A204.1 (cell line): Measurements from ENCODE around the gene VPS39.

Source experiments
- FAIRE-seq: peaks from 2 replicates; lab custom pipeline; 2012; peaks lifted over from hg19 to GRCh38; lab: Jason Lieb, UNC

The VPS39 gene

GRCh38 chr15:42158941-42159340 lies 49.2 kb downstream of the VPS39 start:
- FAIRE-seq: no peak

GRCh38 chr15:42157981-42158765 lies 49.9 kb downstream of the VPS39 start:
- no peak for FAIRE-seq

GRCh38 chr15:42157381-42157780 lies 50.7 kb downstream of the VPS39 start:
- no peak for FAIRE-seq

GRCh38 chr15:42156243-42156922 lies 51.7 kb downstream of the VPS39 start, which contains the start of gene PLA2G4F:
PLA2G4F (minus strand) TSS chr15:42156636; CDS start chr15:42156549, 87 bp downstream.
- FAIRE-seq: no peak

- FAIRE-seq: no peak
Observed at GRCh38 chr15:42155546-42156242, 52.4 kb downstream of the VPS39 start.

- FAIRE-seq: no peak
Observed at GRCh38 chr15:42154956-42155355, 53.1 kb downstream of the VPS39 start.

GRCh38 chr15:42154212-42154941 lies 53.7 kb downstream of the VPS39 start:
- no peak for FAIRE-seq

GRCh38 chr15:42153874-42154211 lies 54.3 kb downstream of the VPS39 start:
- no peak for FAIRE-seq

- no peak for FAIRE-seq
Observed at GRCh38 chr15:42152921-42153698, 55.0 kb downstream of the VPS39 start.

GRCh38 chr15:42152196-42152920 lies 55.7 kb downstream of the VPS39 start:
- FAIRE-seq: no peak

GRCh38 chr15:42151736-42152135 lies 56.4 kb downstream of the VPS39 start:
- no peak for FAIRE-seq

GRCh38 chr15:42151141-42151561 lies 57.0 kb downstream of the VPS39 start:
- FAIRE-seq: no peak

GRCh38 chr15:42150219-42150970 lies 57.7 kb downstream of the VPS39 start:
- FAIRE-seq: no peak

- FAIRE-seq: no peak
Observed at GRCh38 chr15:42149493-42150218, 58.4 kb downstream of the VPS39 start.

GRCh38 chr15:42148808-42149492 lies 59.2 kb downstream of the VPS39 start:
- FAIRE-seq: no peak

- no peak for FAIRE-seq
Observed at GRCh38 chr15:42147431-42147735, 60.7 kb downstream of the VPS39 start.

GRCh38 chr15:42146551-42147430 lies 61.3 kb downstream of the VPS39 start:
- no peak for FAIRE-seq
